CD8-positive, alpha-beta memory T cell (primary cell): ENCODE results near the gene MSLN. TPM values are rescaled to one million over a fixed set of nuclear protein-coding genes. Genes with fewer than 3 reads are reported as not detected.

Experiments used
- CTCF ChIA-PET: fragments of 350-600 bp; sonication (Branson Sonifier 250); formaldehyde crosslinking; loops from one replicate; lab custom pipeline; 2021; ENCODE audit warnings: antibody characterized with exemption; lab: Charles Lee
- POLR2A ChIA-PET: fragments of 350-600 bp; sonication (Branson Sonifier 250); formaldehyde crosslinking; loops from one replicate; lab custom pipeline; 2021; ENCODE audit warnings: antibody characterized with exemption; lab: Charles Lee
- DNase-seq, 5 donors: peaks; one replicate each; pipeline versions ENCODE4 v3.0.0 to v3.0.0-alpha.2; 2020 to 2022; ENCODE audit warnings: mixed read lengths in 1 of 5
- H3K27ac ChIP-seq: one replicate; pipeline ENCODE4 v1.7.0; 2013; ENCODE audit warnings: low read depth, mild to moderate bottlenecking, low read length, moderate library complexity
- H3K27me3 ChIP-seq: 2 replicates; pipeline ENCODE4 v1.7.0; 2013; ENCODE audit warnings: low read length, mild to moderate bottlenecking; ENCODE audit not compliant: insufficient read depth, poor library complexity, severe bottlenecking
- H3K36me3 ChIP-seq: 2 replicates; pipeline ENCODE4 v1.7.0; 2013; ENCODE audit warnings: mild to moderate bottlenecking, low read length, moderate library complexity; ENCODE audit not compliant: insufficient read depth
- H3K4me1 ChIP-seq: 2 replicates; pipeline ENCODE4 v1.7.0; 2013; ENCODE audit warnings: mild to moderate bottlenecking, low read length, moderate library complexity; ENCODE audit not compliant: insufficient read depth
- H3K4me3 ChIP-seq: 2 replicates; pipeline ENCODE4 v1.7.0; 2013; ENCODE audit warnings: mild to moderate bottlenecking, low read length
- H3K9me3 ChIP-seq: 2 replicates; pipeline ENCODE4 v1.7.0; 2013; ENCODE audit warnings: mild to moderate bottlenecking, low read length
- H3K27ac Mint-ChIP-seq, 8 donors: one replicate each; pipeline ENCODE4 v1.8.0; 2020 to 2021; ENCODE audit warnings: mixed read lengths in 8 of 8, mild to moderate bottlenecking in 6 of 8, inconsistent platforms in 3 of 8, moderate library complexity in 3 of 8
- H3K27me3 Mint-ChIP-seq, 2 donors: one replicate each; pipeline ENCODE4 v1.8.0; 2020 to 2021; ENCODE audit warnings: mixed read lengths in 2 of 2, mild to moderate bottlenecking in 1 of 2, moderate library complexity in 1 of 2
- H3K36me3 Mint-ChIP-seq, 3 donors: one replicate each; pipeline ENCODE4 v1.8.0; 2020 to 2021; ENCODE audit warnings: mixed read lengths in 3 of 3, inconsistent platforms in 1 of 3, mild to moderate bottlenecking in 1 of 3
- H3K4me1 Mint-ChIP-seq, 3 donors: one replicate each; pipeline ENCODE4 v1.8.0; 2020 to 2021; ENCODE audit warnings: mixed read lengths in 3 of 3, inconsistent platforms in 1 of 3, mild to moderate bottlenecking in 1 of 3
- H3K4me3 Mint-ChIP-seq, 7 donors: one replicate each; pipeline ENCODE4 v1.8.0; 2020 to 2021; ENCODE audit warnings: mixed read lengths in 7 of 7, mild to moderate bottlenecking in 6 of 7, moderate library complexity in 4 of 7, inconsistent platforms in 2 of 7
- H3K9me3 Mint-ChIP-seq, 5 donors: one replicate each; pipeline ENCODE4 v1.8.0; 2020 to 2022; ENCODE audit warnings: mixed read lengths in 5 of 5, mild to moderate bottlenecking in 3 of 5, moderate library complexity in 2 of 5, inconsistent platforms in 1 of 5
- polyA plus RNA-seq: library from polyadenylated mRNA; unstranded; fragments of 300-500 nt; fragmentation: Illumina TruSeq; gene quantifications from one replicate; pipeline ENCODE4 v1.2.3, GENCODE V29; 2021
- total RNA-seq, 2 experiments: library from RNA; stranded (reverse); gene quantifications; one replicate each; pipeline ENCODE4 v1.2.3, GENCODE V29; 2021

MSLN gene
- total and polyA plus RNA-seq, 3 experiments from 2014 or later, result not detected

DNA sequence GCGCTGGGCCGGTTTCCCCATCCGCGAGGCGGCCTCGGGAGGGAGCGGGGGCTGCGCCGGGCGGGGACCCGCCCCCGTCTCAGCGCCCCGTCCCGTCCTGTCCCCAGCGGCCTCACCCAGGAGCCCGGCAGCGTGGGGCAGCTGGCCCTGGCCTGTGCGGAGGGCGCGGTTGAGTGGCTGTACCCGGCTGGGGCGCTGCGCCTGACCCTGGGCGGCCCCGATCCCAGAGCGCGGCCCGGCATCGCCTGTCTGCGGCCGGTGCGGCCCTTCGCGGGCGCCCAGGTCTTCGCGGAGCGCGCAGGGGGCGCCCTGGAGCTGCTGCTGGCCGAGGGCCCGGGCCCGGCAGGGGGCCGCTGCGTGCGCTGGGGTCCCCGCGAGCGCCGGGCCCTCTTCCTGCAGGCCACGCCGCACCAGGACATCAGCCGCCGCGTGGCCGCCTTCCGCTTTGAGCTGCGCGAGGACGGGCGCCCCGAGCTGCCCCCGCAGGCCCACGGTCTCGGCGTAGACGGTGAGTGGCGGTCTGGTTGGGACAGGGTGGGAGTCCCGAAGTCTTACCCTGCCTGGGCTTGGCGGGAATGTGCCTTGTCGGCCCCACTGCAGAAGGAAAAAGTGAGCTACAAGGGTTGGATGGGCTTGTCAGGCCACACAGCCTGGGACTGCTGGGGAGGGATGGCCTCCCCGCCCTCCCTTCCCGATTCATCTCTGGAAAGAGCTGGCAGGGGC, 44.9 kb upstream of the MSLN start:
- POLR2A ChIA-PET, result interaction anchor here (0.8 to 5.9 kb wide), 9 partner anchors 11 to 73 kb away, joined by 3 to 53 read pairs (median 5); partner anchors contain the start of genes CCDC78, CHTF18, CIAO3 and HAGHL
- no peaks in the 10 kb centered on the region for H3K9me3 Mint-ChIP-seq
- H3K27ac Mint-ChIP-seq, result peak overlapping the region in 1 of 8 donors; percentile 30
- Histone ChIP-seq H3K4me1 (peaks cover 22% of the 10 kb centered on the region), H3K4me3 (no peak overlapping the region), H3K36me3 (no peaks in the 10 kb centered on the region), H3K27ac (no peak overlapping the region), H3K9me3 (no peaks in the 10 kb centered on the region), H3K27me3 (peaks cover 5% of the 10 kb centered on the region)
- CTCF ChIA-PET, result interaction anchor here (0.6 to 22.8 kb wide), 5 partner anchors 7 to 314 kb away, joined by 3 to 332 read pairs (median 59); partner anchors contain the start of genes ANTKMT, CCDC78, CHTF18 and CIAO3
- peaks cover 0 to 7% of the 10 kb centered on the region in 2 donors for H3K27me3 Mint-ChIP-seq
- peaks cover 15 to 32% (median 23%) of the 10 kb centered on the region in 3 donors for H3K4me1 Mint-ChIP-seq
- no peak for DNase-seq
- peak overlapping the region; percentile 30 to 88 (median 58) for H3K4me3 Mint-ChIP-seq
- H3K36me3 Mint-ChIP-seq, result no peaks in the 10 kb centered on the region

GRCh38 chr16:716200-716568, 44.4 kb upstream of the MSLN start:
- Mint-ChIP-seq H3K4me3 (peak overlapping the region; percentile 40 to 88 (median 61)), H3K27ac (peak overlapping the region in 4 of 8 donors; percentile 30 to 70 (median 57)), H3K36me3 (no peaks in the 10 kb centered on the region), H3K27me3 (peaks cover 0 to 5% of the 10 kb centered on the region in 2 donors), H3K9me3 (no peaks in the 10 kb centered on the region), H3K4me1 (peaks cover 15 to 32% (median 23%) of the 10 kb centered on the region in 3 donors)
- no peak overlapping the region for H3K27ac ChIP-seq
- peaks cover 22% of the 10 kb centered on the region for H3K4me1 ChIP-seq
- H3K27me3 ChIP-seq, result peaks cover 3% of the 10 kb centered on the region
- no peaks in the 10 kb centered on the region for H3K36me3 ChIP-seq
- no peak overlapping the region for H3K4me3 ChIP-seq
- no peak for DNase-seq
- POLR2A ChIA-PET, result interaction anchor here (0.8 to 5.9 kb wide), 5 partner anchors 10 to 21 kb away, joined by 3 to 53 read pairs (median 4); partner anchors contain the start of genes CCDC78 and HAGHL
- CTCF ChIA-PET, result interaction anchor here (0.6 to 22.8 kb wide), 5 partner anchors 7 to 315 kb away, joined by 3 to 332 read pairs (median 59); partner anchors contain the start of genes ANTKMT, CCDC78, CHTF18 and CIAO3
- H3K9me3 ChIP-seq, result no peaks in the 10 kb centered on the region

GRCh38 chr16:716768-717325, 43.7 kb upstream of the MSLN start:
- DNase-seq, result no peak
- Histone ChIP-seq H3K4me1 (peaks cover 27% of the 10 kb centered on the region), H3K27ac (no peak overlapping the region), H3K4me3 (no peak overlapping the region), H3K36me3 (no peaks in the 10 kb centered on the region), H3K27me3 (no peaks in the 10 kb centered on the region), H3K9me3 (no peaks in the 10 kb centered on the region)
- H3K9me3 Mint-ChIP-seq, result no peaks in the 10 kb centered on the region
- H3K27ac Mint-ChIP-seq, result peak overlapping the region in 3 of 8 donors; percentile 26 to 70 (median 30)
- ChIA-PET POLR2A (interaction anchor here (1.0 to 5.9 kb wide), 2 partner anchors 9 to 13 kb away, joined by 3 to 53 read pairs; partner anchors contain the start of genes CCDC78 and HAGHL), CTCF (interaction anchor here (1.0 to 22.8 kb wide), 4 partner anchors 6 to 69 kb away, joined by 3 to 332 read pairs (median 84); partner anchors contain the start of genes ANTKMT, CCDC78, CHTF18 and CIAO3)
- H3K27me3 Mint-ChIP-seq, result peaks cover 0 to 3% of the 10 kb centered on the region in 2 donors
- peaks cover 15 to 32% (median 23%) of the 10 kb centered on the region in 3 donors for H3K4me1 Mint-ChIP-seq
- no peaks in the 10 kb centered on the region for H3K36me3 Mint-ChIP-seq
- peak overlapping the region in 5 of 7 donors; percentile 40 to 88 (median 61) for H3K4me3 Mint-ChIP-seq

GRCh38 chr16:717450-718245, 42.9 kb upstream of the MSLN start:
- POLR2A ChIA-PET, result interaction anchor here (5.9 kb wide), 1 partner anchor 9 kb away, joined by 53 read pairs; the partner anchor contains the start of genes CCDC78 and HAGHL
- H3K27me3 Mint-ChIP-seq, result peaks cover 0 to 2% of the 10 kb centered on the region in 2 donors
- peaks cover 33% of the 10 kb centered on the region for H3K4me1 ChIP-seq

GRCh38 chr16:718389-718788, 42.1 kb upstream of the MSLN start:
- Histone ChIP-seq H3K36me3 (no peaks in the 10 kb centered on the region), H3K9me3 (no peaks in the 10 kb centered on the region), H3K27ac (no peak overlapping the region), H3K4me1 (peaks cover 35% of the 10 kb centered on the region), H3K27me3 (no peaks in the 10 kb centered on the region), H3K4me3 (no peak overlapping the region)
- ChIA-PET POLR2A (interaction anchor here (5.9 kb wide), 1 partner anchor 8 kb away, joined by 53 read pairs; the partner anchor contains the start of genes CCDC78 and HAGHL), CTCF (interaction anchor here (0.9 to 22.8 kb wide), 3 partner anchors 8 to 67 kb away, joined by 4 to 332 read pairs (median 4); partner anchors contain the start of genes CIAO3 and HAGHL)
- H3K9me3 Mint-ChIP-seq, result no peaks in the 10 kb centered on the region
- H3K4me3 Mint-ChIP-seq, result peak overlapping the region in 3 of 7 donors; percentile 88 to 97 (median 89)
- H3K4me1 Mint-ChIP-seq, result peaks cover 18 to 42% (median 19%) of the 10 kb centered on the region in 3 donors
- no peak for DNase-seq
- H3K27ac Mint-ChIP-seq, result peak overlapping the region in 2 of 8 donors; percentile 12 to 98
- no peaks in the 10 kb centered on the region for H3K27me3 Mint-ChIP-seq
- H3K36me3 Mint-ChIP-seq, result no peaks in the 10 kb centered on the region

More at GRCh38 chr16:717450-718245, 42.9 kb upstream of the MSLN start:
- Mint-ChIP-seq H3K4me3 (peak overlapping the region in 1 of 7 donors; percentile 51), H3K36me3 (no peaks in the 10 kb centered on the region), H3K4me1 (peaks cover 17 to 40% (median 22%) of the 10 kb centered on the region in 3 donors), H3K9me3 (no peaks in the 10 kb centered on the region), H3K27ac (no peak overlapping the region)
- Histone ChIP-seq H3K27me3 (no peaks in the 10 kb centered on the region), H3K4me3 (no peak overlapping the region), H3K27ac (no peak overlapping the region), H3K36me3 (no peaks in the 10 kb centered on the region), H3K9me3 (no peaks in the 10 kb centered on the region)
- CTCF ChIA-PET, result interaction anchor here (1.1 to 22.8 kb wide), 2 partner anchors 19 to 68 kb away, joined by 4 to 332 read pairs; partner anchors contain the start of genes CIAO3 and HAGHL
- no peak for DNase-seq

GRCh38 chr16:718922-719321, 41.6 kb upstream of the MSLN start:
- ChIA-PET POLR2A (interaction anchor here (1.4 to 5.9 kb wide), 2 partner anchors 7 to 9 kb away, joined by 10 to 53 read pairs; partner anchors contain the start of genes CCDC78 and HAGHL), CTCF (interaction anchor here (0.9 to 22.8 kb wide), 4 partner anchors 9 to 67 kb away, joined by 4 to 332 read pairs (median 7); partner anchors contain the start of genes CIAO3 and HAGHL)
- no peak overlapping the region for H3K4me3 ChIP-seq
- Mint-ChIP-seq H3K27ac (peak overlapping the region in 6 of 8 donors; percentile 34 to 98 (median 62)), H3K4me3 (peak overlapping the region in 6 of 7 donors; percentile 19 to 97 (median 88)), H3K9me3 (no peaks in the 10 kb centered on the region), H3K4me1 (peaks cover 18 to 45% (median 19%) of the 10 kb centered on the region in 3 donors), H3K27me3 (no peaks in the 10 kb centered on the region), H3K36me3 (no peaks in the 10 kb centered on the region)
- no peak overlapping the region for H3K27ac ChIP-seq
- no peaks in the 10 kb centered on the region for H3K9me3 ChIP-seq
- no peaks in the 10 kb centered on the region for H3K36me3 ChIP-seq
- H3K27me3 ChIP-seq, result no peaks in the 10 kb centered on the region
- peaks cover 35% of the 10 kb centered on the region for H3K4me1 ChIP-seq
- no peak for DNase-seq
